WI38 (cell line): ENCODE results near the gene ABLIM1.

Experiments
- H3K4me3 ChIP-seq: 2 replicates; pipeline ENCODE4 v1.5.1; 2011; ENCODE audit warnings: low read depth, mild to moderate bottlenecking, control low read depth, low read length
- CTCF ChIP-seq: IDR thresholded peaks from 2 replicates; pipeline ENCODE4 v1.5.1; 2012; ENCODE audit warnings: low read depth, mild to moderate bottlenecking, control low read depth, low read length

Gene ABLIM1

GRCh38 chr10:114491419-114491818 is 166.7 kb downstream of the ABLIM1 start:
- TF ChIP-seq CTCF, result no peak
- no peak overlapping the region for H3K4me3 ChIP-seq

GRCh38 chr10:114489521-114490310 is 168.4 kb downstream of the ABLIM1 start:
- H3K4me3 ChIP-seq, result no peak overlapping the region

DNA sequence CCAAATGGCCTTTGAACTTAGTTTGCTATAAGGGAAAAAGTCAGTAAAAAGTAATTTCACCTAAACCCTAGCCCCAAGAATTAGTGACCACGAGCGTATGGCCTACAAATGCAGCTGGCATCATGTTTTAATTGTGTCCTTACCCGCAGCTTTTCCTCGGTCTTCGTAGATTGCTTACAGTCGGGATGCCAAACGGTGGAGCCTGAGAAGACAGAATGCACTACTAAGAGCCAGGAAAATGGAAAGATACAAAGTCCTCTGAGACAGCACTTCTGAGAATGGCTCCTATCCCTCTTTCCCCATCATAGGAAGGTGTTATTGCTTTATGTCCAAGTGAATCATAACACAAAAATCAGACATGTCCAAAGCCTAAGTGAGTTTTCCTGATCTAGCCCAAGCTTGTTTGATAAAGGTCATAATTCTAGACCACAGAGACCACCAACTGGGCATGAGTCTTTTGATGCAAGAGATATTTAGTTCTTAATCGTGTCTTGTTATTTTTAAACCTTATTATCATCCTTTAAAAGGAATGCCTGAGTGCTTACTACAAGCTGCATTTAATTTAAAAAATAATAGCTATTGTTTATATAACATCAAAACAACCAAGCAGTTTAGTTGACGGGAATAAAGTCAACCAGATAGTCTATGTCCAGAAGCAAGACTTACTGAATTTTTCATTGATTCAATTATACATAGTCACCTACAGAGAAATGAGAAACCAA is 170.1 kb downstream of the ABLIM1 start:
- H3K4me3 ChIP-seq, result no peak overlapping the region
- no peak for TF ChIP-seq CTCF

More at GRCh38 chr10:114489521-114490310, 168.4 kb downstream of the ABLIM1 start:
- TF ChIP-seq CTCF, result no peak

DNA sequence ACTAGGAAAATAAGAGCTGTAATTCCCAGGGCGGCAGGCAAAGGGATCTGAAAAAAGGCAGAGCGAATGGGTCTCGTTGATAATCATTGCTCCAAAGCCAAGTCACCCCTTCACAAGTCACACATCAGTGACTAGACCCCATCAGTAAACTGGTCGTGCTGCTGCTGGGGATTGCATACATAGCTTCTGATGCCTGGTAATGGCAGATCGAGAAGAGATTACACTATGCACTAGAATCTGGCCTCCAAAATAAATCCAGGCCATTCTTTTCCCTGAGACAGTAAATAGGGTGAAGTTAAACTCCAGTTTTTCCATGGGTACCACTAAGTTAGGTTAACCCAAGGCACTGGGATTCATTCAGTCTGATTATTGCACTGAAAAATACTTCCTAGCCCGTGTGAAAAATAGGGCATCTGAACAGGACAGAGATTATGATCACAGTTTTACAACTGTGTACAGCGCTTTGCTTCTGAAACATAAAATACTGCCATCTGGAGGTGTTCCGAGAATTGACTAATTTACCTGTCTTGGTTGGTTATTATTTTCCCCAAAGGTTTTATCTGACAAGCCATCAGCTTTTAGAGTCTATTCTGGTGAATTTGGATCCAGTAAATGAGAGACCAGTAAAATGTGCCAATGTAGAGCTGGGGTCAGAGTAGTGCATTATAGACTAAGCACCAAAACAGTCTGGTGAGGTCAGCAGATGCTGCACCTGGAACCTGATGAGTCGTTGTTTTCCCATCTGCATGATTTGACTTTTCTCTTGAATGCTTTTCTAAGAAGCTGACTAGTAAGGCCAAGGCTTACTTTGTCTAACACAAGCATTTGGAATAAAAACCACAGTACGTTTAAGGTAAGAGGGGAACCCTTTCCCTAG is 170.9 kb downstream of the ABLIM1 start:
- no peak for TF ChIP-seq CTCF
- H3K4me3 ChIP-seq, result no peak overlapping the region

- TF ChIP-seq CTCF, result no peak
- H3K4me3 ChIP-seq, result no peak overlapping the region
Observed at GRCh38 chr10:114485696-114486400, 172.2 kb downstream of the ABLIM1 start.

DNA sequence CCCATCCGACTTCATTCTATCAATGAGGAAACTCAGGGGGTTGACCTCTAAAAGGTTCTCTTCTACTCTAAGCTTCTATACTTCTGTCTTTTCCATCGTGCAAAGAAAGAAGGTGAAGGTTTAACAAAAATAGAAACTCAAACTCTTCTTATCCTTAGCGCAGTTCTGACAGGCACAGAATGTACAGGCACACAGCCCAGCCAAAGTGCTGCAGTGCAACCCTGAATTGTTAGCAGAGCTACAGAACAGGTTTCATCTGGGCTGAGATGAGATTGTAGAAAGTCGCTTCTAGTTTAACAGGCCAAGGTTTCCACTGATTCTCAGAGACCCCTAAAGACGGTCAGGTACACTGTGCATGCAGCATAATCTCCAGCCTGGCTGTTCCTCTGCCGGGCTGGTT is 174.5 kb downstream of the ABLIM1 start:
- no peak overlapping the region for H3K4me3 ChIP-seq
- no peak for TF ChIP-seq CTCF
